GM18508 (cell line): ENCODE results near the gene DERL2.

Source experiments
- ATAC-seq: cut with Tn5 transposase; IDR thresholded peaks from one replicate; pipeline ENCODE4 v1.9.1; 2021; ENCODE audit warnings: moderate number of reproducible peaks; ENCODE audit not compliant: insufficient read depth, unreplicated experiment

DERL2 gene

DNA sequence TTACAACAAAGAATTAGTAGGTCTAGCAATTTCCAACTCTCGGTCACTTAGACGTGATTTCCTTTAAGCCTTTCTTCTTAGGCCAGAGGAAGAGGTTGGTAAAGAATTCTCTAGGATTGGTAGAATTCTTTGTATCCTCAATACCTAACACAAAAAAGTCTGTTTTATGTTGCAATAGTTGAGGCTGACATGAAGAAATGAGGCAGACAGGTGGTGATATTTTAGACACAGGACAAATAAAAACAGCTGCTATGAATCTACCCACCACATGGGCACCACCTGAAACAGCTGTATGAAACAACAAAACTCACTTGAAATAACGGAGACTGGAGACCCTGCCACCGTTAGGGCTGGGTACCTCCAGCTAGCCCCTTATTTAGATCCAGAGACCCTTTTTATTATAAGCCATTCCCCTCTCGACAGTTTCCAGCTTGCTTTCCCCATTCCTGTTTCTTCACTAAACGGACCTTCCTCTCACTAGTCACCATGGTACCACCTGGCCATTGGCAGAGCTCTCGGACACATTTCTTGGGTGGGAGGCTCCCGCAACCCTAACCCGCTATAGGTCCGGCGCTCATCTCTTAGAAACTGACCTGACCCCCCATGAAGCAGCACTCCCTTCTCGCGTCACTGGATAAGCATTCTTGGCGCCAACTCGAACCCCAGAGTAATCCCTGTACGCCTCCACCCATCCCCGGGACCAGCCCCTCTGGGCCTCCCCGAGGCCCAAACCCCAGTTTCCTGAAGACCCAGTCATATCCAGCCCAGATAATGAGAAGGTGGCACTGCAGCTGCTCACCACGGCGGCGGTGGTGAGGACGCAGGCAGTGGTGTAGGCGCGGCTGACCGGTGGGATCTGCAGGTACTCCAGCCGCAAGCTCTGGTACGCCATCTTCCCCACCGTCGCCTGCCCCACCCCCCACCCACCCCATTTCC lies at the start of gene DERL2:
Gene DERL2 (minus strand): TSS at position 909 of the 936 bp plus-strand sequence. CDS start 17 bp downstream, at position 892.
- no peak for ATAC-seq

DNA sequence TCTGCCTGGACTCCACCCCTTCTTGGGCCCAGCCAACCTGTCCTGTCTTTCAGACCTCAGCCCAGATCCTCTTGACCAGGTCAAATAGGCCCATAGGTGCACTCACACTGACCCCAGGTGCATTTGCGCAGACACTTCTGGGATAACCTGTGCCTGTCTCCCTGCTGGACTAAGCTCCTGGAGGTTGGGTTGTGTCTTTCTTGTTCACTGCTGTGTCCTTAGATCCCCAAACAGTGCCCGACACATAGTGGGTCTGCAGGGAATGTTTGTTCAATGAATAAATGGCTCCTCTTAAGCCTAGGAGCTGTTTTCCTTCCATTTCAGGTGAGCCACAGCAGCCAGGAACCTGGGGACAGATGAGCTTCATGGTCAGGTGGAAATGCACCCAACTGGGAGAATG lies 49.5 kb upstream of the DERL2 start:
- no peak for ATAC-seq

DNA sequence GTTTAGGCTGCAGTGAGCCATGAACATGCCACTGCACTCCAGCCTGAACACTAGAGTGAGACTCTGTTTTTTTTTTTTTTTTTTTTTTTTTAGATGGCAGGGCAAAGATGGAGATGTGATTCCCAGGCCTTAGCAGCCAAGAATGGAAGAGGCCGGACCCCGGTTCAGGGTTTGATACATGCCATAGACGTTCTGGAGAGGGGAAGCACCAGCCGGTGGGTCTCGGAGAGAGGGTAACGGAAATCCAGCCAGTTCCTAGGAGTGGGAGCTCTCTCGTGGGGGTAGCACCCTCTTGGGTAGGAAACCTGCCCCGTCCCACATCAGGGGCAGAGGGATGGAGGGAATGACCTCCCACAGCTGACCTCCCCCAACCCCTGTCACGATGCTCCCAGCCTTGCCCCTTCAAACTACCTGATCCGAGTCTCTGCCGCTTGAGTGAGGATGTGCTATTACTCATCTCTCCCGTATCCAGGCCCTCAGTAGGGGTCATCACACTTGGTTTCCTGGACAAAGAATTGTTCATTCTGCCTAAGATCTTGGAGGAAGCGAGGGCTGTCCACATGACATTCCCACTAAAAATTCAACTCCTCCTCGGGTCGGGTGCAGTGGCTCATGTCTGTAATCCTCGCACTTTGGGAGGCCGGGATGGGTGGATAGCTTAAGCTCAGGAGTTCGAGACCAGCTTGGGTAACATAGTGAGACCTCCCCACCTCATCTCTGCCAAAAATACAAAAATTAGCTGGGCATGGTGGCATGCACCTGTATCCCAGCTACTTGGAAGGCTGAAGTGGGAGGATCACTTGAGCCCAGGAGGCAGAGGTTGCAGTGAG lies 47.7 kb upstream of the DERL2 start:
- no peak for ATAC-seq

DNA sequence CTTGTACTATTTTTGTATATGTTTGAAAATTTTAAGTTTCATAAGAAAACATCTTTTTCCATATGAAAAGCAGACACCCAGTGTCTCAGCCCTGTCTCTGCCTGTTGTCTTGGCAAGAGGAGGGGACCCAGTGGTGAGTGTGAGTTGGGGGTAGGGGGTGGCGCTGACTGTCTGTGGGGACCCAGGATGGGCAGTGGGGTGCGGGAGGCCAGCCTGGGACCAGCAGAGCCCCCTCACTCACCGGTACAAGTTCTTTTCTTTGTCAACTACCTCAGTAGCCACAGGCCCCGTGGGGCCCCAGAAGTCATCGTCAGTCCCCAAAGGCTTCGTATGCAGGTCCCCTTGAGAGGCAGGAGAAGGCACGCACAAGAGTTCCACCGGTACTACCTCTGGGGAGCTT lies 46.6 kb upstream of the DERL2 start:
- ATAC-seq = no peak

DNA sequence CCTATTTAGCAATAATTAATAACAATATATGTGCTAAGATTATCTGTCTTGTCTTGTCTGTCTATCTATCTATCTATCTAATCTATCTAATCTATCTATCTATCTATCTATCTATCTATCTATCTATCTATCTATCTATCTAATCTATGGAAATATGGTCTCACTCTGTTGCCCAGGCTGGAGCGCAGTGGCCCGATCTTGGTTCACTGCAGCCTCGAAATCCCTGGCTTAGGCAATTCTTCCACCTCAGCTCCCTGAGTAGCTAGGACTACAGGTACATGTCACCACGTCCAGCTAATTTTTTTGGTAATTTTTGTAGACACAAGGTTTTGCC lies 45.1 kb upstream of the DERL2 start:
- no peak for ATAC-seq

DNA sequence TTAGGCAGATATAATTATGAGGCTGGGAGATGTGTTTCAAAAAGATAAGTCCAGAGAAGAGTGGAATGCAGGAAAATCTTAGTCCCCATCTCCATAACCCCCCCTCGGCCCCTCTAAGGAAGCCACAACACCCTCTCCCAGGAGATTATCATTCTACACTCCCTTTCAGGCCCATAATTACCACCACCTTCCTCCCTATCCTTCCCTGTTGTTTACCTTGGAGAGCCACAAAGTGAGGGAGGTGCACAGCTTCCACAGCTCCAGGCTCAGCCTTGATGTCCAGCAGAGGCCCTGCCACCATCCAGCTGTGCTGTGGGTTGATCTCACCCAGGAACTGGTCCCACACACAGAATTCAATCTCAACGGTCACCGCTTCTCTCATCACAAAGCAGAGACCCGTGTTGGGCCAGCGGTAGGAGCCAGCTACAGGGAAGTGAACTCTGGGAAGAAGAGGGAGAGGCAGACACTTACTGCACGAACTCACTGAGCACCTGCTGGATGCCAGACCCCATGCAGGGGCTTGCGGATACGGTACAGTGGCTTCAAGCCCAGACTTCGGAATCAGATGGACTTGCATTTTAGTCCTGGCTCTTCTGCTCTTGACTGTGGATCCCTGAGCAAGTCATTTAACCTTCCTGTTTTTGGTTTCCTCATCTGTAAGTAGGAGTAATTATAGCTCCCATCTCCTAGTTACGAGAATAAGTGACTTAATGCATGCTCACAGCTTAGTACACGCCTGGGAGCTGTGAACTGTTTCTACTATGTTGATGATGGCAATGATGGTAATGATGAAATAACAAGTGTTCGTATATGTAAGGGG lies 44.5 kb upstream of the DERL2 start:
- ATAC-seq = no peak

DNA sequence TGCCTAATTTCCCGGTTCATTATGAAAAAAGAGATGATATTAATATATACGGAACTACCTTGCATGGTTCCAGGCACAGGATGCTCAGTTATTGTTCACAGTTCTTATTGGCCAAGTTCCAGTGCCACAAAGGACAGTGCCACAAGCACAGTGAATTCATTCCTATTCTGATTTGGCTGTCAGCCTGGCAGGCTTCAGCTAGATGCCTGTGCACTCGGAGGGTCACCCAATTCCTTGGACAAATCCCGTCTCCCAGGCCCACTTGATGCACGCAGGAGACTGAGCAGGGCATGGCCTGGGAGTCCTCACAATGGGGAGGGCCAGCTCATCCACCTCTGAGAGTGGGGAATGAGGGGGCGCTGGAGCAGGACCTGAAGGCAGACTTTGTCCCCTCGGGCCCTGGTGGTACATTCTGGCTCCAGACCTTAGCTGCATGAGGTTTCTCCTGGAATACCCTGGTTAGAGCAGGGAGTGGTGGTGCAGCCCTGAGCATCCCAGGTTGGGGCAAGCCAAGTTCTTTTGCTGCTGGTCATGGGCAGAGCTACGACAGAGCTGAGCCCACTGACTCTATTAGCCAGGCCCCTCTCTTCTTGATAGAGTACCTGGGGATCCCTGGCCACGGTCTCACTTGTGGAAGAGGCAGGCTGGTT lies 41.7 kb upstream of the DERL2 start:
- ATAC-seq = no peak

DNA sequence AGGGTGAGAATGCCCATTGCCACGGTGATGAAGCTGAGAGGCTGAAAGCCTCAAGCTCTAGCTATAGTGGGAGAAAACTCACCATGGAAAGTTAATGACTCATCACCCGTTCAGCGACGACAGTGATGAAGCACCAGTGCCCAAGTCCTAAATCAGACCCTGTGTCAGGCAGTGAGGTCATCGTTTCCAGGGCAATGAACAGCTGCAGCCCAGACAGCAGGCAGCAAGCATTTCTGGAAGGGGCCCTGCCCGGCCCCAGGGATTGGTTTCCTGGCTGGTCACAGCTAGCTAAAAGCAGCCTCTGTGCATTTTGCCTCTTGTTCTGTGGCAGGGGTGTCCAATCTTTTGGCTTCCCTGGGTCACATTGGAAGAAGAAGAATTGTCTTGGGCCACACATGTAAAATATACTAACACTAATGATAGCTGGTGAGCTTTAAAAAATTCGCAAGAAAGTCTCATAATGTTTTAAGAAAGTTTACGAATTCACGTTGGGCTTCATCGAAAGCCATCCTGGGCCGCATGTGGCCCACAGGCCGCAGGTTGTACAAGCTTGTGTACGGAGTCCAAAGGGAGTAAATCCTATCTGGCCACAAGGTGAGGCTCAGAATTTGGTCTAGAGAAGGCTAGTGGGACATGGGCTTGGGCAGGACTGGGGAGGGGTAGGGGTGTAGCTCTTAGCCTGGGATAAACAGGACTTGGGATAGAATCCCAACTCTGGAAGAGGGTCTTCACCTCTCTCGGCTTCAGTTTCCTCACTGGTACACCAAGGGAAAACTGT lies 41.0 kb upstream of the DERL2 start:
- ATAC-seq = no peak

DNA sequence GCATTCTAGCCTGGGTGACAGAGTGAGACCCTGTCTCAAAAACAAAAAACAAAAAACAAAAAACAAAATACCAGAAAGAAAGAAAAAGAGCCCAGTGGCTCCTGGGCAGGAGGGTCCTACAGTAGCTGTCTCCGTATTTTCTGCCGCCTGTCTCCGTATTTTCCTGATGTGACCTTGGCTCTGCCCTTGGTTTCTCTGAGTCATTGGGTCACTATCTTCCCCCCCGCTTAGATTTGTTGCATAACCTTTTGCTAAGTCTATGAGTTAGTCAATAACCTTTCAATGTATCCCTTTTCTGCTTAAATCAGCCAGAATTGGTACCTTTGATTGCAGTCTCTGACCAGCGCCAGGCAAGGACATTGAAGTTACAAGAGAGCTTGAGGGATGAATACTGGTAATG lies 37.3 kb upstream of the DERL2 start:
- ATAC-seq = no peak

DNA sequence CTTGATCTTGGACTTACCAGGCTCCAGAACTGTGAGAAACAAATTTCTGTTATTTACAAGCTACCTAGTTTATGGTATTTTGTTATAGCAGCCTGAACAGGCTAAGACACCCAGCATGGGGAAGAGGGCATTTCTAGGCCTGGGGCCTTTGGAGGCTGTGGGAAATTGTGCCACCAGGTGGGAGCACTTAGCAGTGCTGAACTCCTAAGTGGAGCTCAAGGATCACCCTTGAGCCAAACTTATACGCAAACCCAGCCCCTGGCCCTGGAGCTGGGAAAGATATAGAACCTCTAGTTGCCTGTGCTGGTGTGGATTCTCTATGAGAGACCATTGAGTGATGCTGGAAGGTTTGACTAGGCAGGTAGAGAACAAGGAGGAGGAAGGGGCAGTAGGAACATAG lies 36.5 kb upstream of the DERL2 start:
- ATAC-seq = no peak

DNA sequence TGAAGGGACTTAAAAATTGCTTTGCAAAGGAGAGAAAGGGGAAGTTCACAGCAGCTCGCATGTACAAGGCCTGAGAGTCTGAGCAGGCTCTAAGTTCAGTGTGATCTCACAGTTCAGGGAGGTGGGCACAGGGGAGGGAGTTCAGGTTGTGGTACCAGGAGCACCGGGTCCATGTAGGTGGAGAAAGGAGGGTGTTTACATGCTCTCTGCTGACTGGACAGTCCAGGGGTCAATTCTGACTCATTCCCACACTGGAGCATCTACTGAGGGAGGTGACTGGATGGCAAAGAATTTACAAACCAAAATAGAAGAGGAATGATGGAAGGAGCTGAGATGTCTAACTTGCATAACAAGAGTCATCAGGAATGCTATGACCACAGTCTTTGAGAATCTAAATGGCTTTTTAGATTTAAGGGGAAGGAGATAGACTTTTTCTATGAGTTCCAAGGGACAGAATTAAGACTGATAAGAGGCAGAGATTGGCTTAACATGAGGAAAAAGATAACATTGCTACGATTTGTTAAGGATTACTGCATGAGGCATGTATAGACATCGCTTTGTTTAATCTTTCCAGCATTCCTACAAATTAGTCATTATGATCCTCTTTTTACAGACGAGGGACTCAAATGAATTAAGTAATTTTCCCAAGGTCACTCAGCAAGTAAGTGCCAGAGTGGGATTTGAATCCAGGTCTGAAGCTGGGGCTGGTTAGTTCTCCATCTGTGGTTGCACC lies 30.2 kb upstream of the DERL2 start:
- no peak for ATAC-seq

DNA sequence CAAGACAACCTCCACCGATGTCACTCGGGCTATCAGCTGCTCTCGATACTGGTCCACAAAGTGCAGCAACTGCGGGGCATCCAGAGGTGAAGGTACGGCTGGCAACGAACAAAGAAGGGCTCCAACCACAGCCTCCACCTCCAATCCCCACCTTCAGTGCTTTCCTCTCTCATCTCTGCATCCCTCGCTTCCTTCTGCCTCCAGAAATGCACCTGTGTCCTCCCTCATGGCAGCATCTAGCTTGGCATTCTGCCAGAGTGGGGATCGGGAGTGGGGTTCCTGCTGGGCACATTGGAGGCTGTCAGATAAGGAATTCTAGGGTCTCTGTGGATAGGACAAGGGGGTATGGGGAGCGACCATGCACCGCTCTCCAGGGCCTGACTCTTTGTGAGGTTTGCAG lies 29.0 kb upstream of the DERL2 start:
- ATAC-seq = no peak

DNA sequence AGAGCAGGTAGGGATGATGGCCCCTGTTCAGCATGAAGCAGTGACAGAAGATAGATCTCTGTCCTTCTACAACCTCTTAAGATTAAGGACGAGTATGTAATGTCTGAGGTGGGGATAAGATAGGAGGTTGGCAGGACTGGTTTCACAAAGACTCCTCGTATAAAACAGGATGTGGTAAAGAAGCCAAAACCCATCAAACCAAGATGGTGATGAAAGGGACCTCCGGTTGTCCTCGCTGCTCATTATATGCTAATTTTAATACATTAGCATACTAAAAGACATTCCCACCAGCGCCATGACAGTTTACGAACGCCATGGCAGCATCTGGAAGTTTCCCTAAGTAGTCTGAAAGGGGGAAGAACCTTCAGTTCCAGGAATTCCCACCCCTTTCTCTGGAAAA lies 27.6 kb upstream of the DERL2 start:
- no peak for ATAC-seq

DNA sequence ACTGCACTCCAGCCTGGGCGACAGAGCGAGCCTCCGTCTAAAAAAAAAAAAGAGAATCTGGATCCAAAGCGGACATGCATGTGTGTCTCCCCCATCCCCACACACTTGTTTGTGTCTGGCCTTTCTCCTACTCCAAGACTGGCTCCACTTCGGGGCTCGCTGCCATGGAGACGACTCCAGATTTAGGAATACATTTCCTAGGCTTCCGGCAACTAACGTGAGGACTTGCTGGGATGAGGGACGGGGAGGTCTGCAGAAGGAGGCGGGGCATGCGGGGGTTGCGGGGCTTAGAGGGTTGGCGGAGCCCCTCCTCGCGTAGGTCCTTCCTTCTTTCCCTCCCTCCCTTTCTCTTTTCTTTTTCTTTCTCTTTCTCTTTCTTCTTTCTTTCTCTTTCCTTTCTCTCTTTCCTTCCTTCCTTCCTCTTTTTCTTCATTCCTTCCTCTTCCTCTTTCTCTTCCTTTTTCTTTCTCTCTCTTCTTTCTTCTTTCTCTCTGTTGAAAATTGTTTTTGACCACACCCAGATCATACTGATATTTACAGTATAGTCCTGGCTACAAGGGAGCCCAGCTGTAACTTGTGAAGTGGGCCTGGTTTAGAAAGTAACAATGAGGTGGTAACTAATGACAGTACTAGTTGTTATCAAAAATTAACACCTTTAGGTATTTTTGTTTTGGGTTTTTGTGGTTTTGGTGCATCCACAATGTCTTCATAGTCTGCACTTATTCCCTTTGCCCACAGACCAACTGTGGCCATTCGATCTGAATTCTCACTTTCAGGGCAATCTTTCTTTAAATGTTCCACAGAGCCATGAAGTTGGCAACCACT lies 25.6 kb upstream of the DERL2 start:
- ATAC-seq = no peak

DNA sequence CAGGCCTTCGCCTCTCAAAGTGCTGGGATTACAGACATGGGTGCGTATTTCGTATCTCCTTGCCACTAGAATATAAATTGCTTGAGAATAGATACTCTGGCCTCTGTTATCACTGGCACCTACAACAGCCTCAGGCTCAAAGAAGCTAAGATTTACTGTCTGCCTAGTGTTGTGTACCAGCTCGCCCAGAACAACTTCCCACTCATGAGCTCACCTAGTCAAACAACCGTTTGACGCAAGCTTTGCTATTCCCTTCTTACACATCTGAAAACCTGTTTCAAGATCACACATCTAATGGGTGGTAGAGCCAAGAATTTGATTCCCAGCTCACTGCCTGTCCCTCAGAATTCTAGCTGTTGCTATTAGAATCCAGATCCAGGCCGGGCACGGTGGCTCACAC lies 24.8 kb upstream of the DERL2 start:
- ATAC-seq = no peak

DNA sequence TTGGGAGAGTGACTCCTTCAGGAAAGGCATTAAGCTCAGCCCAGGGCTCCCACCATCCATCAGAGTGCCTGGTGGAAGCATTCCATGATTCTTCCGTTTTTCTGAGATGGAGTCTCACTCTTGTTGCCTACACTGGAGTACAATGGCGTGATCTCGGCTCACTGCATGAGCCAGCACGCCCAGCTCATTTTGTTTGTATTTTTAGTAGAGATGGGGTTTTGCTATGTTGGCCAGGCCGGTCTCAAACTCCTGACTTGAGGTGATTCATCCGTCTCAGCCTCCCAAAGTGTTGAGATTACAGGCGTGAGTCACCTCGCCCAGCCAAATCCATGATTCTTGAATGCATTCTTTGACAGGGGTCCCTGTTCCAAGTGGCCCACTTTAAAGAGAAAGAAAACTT lies 23.5 kb upstream of the DERL2 start:
- ATAC-seq = no peak

DNA sequence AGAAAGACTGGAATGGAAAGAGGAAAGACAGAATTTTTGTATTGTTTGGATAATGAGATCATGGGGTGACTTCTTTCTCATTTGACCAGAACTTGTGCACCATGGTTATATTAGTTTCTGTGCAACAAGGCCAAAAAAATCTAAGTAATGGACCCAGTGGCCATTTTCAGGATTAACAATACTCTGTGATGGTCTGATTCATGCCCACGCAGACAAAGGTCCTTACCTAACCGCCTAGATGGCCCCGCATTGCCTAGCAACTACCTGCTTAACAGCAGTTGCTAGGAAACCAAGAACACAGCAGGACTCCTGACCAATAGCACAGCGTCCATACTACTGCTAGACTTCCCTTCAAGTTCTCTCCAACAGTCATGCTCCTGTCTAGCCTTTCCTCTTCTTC lies 22.8 kb upstream of the DERL2 start:
- no peak for ATAC-seq

DNA sequence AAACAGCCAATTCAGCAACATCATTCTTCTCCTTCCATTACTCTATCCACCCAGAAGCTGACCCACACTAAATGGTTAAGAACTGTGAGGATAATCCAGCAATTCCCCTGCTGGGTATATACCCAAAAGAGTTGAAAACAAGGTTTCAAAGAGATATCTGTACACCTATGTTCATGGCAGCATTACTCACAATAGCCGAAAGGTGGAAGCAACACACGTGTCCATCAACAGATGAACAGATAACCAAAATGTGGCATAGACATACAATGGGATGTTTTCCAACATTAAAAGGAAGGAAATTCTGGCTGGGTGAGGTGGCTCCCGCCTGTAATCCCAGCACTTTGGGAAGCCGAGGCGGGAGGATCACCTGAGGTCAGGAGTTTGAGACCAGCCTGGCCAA lies 20.3 kb upstream of the DERL2 start:
- no peak for ATAC-seq
